LoVo (cell line): ENCODE results near the gene GZMM.
"Not testable (repeated sequence)": the region's sequence is repeated elsewhere in the genome, so short reads cannot be mapped to it uniquely, and the experiment has no call there.

Experiments used
- DNase-seq: peaks from one replicate; pipeline ENCODE4 v3.0.0-alpha.2; 2016; ENCODE audit warnings: low spot score

Gene GZMM

GRCh38 chr19:583198-583967 lies 39.5 kb downstream of the GZMM start:
- no peak for DNase-seq

- no peak for DNase-seq
These were observed 40.1 kb downstream of the GZMM start for GRCh38 chr19:583968-584239.

DNA sequence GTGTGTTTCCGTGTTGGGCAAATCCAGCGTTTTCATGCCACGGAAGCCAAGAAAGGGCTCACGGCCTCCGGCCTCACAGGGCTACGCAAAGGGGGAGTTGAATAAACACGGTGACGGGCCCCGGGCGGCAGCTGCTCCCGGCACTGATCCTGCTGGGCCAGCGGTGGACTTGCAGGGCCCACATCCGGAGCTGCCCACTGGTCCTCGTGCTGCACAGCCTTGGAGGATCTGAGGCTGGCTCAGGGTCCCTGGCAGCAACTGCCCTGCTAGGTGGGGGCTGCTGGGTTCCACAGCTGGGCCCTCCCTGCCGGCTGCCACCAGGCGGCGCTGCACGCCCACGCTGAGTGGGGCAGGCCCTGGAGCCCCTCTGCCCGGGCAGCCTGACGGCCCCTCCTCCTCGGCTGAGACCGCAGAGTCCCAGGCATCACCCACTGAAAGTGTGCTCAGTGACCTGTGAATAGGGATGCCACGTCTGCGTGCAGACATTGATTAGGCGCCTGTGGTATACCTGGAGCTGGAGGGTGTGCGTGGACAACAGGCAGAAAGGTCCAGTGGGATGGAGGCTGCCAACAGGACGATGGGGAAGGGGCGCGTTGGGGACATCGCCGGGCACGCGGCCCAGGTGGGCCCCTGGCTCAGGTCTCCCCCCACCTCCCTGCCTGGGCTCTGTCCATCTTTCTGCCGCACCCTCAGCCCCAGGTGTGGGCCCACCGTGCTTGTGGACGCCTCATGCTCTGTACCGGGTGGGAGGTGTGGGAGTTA lies 40.6 kb downstream of the GZMM start:
- DNase-seq = no peak

GRCh38 chr19:585146-585545 lies 41.3 kb downstream of the GZMM start:
- DNase-seq = not testable (repeated sequence)

- DNase-seq = no peak
These were observed 41.8 kb downstream of the GZMM start for GRCh38 chr19:585551-586110.

GRCh38 chr19:588093-588740 lies 44.4 kb downstream of the GZMM start:
- peak; percentile 67 for DNase-seq

DNA sequence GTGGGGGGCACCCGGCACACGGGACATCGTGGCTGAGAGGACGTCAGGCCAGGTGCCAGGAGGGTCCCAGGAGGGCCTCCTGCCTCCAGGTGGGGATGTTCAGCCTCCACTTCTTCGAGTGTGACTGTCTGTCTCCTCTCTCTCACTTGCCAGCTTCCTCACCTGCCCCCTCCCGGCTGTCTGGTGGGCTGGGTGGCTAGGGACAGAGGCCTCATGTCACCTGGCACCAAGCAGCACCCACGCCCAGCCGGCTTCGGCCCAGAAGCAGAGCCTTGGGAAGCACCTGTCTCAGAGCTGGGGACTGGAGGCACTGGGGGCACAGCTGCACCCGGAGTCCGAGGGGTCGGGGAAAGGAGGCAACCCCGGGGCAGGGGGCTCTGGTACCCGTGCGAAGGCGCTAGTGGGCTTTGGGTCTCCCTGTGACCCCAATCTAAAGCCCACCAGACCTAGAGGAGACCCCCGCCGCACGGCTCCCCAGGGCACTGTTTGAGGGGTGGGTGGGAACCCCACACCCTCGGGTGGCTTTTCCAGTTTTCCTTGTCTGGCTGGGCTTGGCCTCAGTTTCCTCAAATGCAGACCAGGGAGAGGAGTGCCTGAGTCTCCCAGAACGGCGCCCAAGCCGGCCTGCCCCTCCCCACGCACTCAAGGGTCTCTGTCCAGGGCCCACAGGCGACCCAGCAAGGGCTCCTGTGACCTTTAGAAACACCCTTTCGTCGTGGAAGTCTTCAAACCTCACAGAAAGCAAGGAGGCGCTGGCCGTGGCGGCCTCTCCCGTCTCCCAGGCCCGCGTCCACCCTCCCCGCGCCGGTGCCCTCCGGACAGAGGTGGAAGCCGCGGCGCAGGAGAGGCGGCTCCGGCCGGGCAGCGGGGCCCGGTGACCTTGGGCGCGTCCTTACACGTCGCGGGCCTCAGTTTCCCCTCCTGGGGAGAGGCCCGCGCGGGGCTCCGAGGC lies 45.2 kb downstream of the GZMM start:
- no peak for DNase-seq

DNA sequence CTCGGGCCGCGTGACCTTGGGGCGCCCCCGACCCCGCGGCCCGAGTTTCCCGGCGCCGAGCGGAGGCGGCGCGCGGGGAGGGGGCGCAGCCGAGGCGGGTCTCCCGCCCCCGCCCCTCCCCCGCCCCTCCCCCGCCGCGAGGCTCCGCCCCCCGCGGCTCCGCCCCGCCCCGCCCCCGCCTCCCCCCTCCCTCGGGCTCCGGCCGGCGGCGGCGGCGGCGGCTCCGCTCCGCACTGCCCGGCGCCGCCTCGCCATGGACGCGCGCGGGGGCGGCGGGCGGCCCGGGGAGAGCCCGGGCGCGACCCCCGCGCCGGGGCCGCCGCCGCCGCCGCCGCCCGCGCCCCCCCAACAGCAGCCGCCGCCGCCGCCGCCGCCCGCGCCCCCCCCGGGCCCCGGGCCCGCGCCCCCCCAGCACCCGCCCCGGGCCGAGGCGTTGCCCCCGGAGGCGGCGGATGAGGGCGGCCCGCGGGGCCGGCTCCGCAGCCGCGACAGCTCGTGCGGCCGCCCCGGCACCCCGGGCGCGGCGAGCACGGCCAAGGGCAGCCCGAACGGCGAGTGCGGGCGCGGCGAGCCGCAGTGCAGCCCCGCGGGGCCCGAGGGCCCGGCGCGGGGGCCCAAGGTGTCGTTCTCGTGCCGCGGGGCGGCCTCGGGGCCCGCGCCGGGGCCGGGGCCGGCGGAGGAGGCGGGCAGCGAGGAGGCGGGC lies 46.0 kb downstream of the GZMM start, which contains the start of gene HCN2:
TSS of gene HCN2 (plus strand) at position 189 of the 703 bp plus-strand sequence. CDS start at position 254, 65 bp downstream.
- no peak for DNase-seq

- no peak for DNase-seq
These were observed 46.5 kb downstream of the GZMM start for GRCh38 chr19:590396-590745.

DNA sequence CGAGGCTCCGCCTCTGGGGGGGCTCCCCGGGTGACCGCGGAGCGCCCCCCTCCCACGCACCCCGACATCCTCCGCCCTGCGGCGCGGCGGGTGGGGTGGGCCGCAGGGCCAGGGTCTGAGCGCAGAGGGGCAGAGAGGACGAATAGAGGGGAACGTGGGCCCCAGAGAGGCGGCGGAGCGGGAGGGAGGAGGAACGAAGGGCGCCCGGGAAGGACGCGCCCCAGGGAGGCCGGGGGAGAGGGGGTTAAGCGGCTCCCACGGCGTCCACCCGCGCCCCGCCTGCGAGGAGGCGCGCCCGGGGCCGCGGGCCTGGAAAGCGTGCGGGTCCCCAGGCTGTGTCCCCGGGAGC lies 46.9 kb downstream of the GZMM start:
- no peak for DNase-seq

- no peak for DNase-seq
These were observed 47.5 kb downstream of the GZMM start for GRCh38 chr19:591099-591958.

DNA sequence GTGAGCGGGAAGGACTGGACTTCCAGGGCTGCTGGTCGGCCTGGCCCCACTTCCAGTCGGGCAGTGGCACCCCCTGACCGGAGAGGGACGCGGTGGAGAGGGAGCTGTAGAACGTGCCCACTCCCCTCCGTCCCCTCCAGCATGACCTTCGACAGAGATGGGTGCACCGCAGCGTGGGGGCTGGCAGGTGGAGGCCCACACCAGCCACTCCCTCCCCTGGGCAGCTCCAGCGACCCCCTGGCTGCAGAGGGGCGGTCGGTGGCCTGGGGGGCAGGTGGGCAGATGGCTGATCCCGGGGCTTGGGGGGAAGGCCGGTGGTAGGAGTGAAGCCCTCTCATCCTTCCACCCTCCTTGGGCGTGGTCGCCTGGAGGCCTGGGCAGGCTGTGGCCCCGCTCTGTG lies 48.2 kb downstream of the GZMM start:
- DNase-seq = no peak

DNA sequence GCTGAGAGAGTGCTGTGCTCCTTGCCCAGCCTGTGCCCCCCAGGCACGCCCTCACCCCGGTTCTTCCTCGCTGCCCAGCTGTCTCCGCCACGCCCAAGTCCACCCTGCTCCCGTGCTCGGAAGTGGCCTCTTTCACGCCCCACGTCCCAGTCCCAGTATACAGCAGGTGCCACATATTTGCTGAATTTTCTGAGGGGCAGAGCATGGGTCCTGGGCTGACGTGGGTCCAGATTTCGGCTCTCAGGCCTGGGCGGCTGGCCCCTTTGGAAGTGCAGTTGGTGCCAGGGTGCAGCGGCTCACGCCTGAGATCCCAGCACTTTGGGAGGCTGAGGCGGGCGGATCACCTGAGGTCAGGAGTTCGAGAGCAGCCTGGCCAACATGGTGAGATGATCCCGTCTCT lies 49.2 kb downstream of the GZMM start:
- DNase-seq = no peak

- DNase-seq = no peak
These were observed 49.7 kb downstream of the GZMM start for GRCh38 chr19:593505-593904.

- DNase-seq = no peak
These were observed 50.5 kb downstream of the GZMM start for GRCh38 chr19:594265-594870.

GRCh38 chr19:595326-596262 lies 51.7 kb downstream of the GZMM start:
- DNase-seq = no peak

DNA sequence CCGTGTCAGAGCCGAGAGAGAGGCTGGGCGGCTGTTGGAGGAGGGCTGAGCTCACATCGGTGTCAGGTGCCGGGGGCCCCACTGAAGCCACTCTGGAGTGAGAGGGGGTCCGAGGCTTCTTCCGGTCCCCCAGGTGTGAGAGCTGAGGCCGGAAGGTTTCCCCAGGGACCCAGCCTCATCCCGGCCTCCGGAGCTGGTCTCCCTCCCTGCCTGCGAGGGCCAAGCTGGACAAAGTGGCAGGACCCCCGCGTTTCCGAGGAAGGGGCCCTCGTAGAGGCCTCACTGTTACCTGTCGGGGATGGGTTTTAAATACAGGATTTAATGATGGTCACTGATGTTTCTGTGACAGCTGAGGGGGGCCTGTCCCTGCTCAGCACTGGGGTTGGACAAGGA lies 52.4 kb downstream of the GZMM start:
- DNase-seq = no peak

- DNase-seq = no peak
These were observed 53.8 kb downstream of the GZMM start for GRCh38 chr19:597406-598315.
